SH-SY5Y (cell line): ENCODE data around the gene CENPC.

Experiments used
- GATA2 ChIP-seq: IDR thresholded peaks from 2 replicates; pipeline ENCODE4 v1.6.1; 2011; ENCODE audit warnings: mild to moderate bottlenecking, low read depth, low read length
- GATA3 ChIP-seq: IDR thresholded peaks from 2 replicates; pipeline ENCODE4 v1.6.1; 2011; ENCODE audit warnings: low read depth, mild to moderate bottlenecking, low read length, moderate library complexity

CENPC gene

GRCh38 chr4:67565284-67565683, 20.0 kb upstream of the CENPC start:
- no peak for TF ChIP-seq GATA3
- no peak for TF ChIP-seq GATA2

- no peak for TF ChIP-seq GATA2
- TF ChIP-seq GATA3, result no peak
These were observed 13.2 kb upstream of the CENPC start, which contains the start of gene STAP1 for GRCh38 chr4:67558493-67558892. Gene STAP1 (plus strand): TSS chr4:67558727. CDS start chr4:67558810, 83 bp downstream.

DNA sequence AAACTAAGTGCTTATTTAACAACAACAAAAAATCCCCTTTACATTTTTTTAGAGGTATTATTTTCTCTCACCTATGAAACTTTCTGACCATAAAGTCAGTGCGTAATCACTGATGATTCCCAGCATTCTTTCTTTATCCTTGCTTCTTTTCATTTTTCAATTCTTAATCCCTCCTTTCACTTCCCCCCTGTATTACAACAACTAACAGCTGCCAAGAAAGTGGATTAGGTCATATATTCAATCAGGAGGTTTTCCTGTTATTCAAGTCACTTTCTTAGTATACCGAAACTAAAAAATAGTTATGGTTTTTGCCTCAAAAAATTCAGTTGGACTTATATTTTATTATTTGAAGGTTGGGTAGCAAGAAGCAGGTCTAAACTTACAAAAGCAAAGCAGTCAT, 11.1 kb upstream of the CENPC start:
- no peak for TF ChIP-seq GATA3
- TF ChIP-seq GATA2, result no peak

- TF ChIP-seq GATA3, result no peak
- no peak for TF ChIP-seq GATA2
These were observed 10.1 kb upstream of the CENPC start for GRCh38 chr4:67555447-67555846.

DNA sequence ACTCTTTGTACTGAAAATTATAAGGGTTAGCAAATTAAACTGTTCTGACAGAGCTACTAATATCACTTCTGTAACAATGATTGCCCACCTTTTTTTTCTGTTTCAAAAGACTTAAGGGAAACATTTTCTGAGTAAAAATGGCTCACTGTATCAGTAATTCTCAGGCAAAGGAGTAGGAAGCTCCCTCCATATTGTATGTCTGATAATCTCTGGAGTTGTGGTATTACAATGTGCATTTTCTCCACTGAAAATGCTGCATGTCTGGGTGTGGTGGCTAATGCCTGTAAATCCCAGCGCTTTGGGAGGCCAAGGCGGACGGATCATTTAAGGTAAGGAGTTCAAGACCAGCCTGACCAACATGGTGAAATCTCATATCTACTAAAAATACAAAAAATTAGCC, 8.8 kb upstream of the CENPC start:
- TF ChIP-seq GATA2 (no peak), GATA3 (no peak)

DNA sequence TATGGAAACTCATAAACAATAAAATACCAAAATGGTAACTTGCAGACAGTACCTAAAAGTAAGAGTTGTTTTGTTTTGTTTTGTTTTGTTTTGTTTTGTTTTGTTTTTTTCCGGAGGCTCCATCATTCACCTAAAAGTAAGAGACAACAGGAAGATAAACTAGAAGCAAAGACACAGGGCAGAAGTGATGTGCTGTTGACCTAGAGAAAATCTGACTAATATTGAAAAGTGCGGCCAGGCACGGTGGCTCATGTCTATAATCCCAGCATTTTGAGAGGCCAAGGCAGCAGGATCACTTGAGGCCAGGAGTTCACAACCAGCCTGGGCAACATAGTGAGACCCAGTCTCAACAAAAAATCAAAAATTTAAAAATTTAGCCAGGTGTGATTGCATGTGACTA, 5.6 kb upstream of the CENPC start:
- TF ChIP-seq GATA2, result no peak
- no peak for TF ChIP-seq GATA3

DNA sequence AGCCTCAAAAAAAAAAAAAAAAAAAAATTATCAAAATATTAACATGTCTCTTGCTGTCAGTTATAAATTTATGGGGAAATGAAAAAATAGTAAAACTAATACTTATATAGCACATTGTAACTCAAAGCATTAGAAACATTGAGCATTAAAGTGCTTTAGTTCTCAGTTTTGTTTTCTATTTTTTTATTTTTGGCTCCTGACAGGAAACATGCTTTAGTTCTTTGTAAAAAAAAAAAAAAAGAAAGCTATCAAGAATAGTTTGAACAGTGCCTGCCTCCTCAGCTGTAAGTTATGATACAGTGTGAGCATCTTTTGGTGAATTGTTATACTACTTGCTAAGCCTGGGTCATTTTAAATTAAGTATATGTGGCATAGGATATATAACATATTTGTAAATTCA, 5.1 kb upstream of the CENPC start:
- TF ChIP-seq GATA2, result no peak

GRCh38 chr4:67549123-67549522, 3.8 kb upstream of the CENPC start:
- TF ChIP-seq GATA3, result no peak
- no peak for TF ChIP-seq GATA2

GRCh38 chr4:67546971-67547370, 1.7 kb upstream of the CENPC start:
- no peak for TF ChIP-seq GATA2
- no peak for TF ChIP-seq GATA3

DNA sequence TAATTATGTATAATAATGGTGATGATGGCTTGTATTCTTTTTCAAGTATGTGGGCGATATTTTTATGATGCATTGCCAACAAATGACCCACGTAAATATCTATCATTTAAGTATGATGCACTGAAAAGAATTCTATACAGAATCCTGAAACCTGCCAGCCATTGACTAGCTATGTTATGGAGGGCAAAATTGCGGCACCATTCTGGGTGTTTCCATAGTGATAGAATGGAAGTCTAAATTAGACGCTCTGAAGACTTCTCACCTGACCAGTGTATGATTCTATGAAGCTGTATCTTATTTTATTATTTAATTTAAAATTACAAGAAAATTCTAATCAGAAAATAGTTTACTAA, 677 bp upstream of the CENPC start:
- no peak for TF ChIP-seq GATA3
- no peak for TF ChIP-seq GATA2

DNA sequence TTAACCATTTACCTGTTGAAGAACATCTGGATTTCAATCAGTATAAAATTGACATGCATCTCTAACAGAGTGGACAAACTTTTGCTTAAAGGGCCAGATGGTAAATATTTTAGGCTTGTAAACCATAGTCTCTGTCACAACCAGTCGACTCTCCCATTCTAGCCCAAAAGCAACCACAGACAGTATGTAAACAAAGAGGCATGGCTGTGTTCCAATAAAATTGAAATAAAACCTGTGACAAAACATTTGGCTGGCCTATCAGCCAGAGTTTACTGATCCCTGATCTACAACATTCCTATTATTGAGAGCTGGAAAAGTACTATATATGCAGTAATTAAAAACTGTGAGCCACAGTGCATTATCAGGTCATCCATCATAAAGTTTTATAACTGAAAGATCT, 3.2 kb downstream of the CENPC start:
- TF ChIP-seq GATA3 (no peak), GATA2 (no peak)

DNA sequence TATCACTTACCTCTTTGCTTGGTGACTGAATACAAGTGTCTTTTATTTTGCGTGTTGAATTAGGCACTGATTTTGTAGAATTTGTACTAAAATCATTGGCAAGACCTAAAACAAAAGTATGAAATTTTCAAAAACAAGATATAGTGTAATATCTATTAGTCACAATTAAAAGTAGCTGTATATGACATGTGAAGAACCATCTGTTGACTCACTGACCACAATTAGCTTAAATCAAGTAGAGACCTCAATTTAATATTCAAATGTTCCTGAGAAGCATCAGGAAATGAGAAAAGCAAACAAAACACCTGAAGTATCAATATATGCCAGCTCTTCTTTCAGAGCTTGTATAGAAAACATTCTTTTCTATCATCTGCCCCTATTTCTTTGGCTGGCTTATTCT, 5.5 kb downstream of the CENPC start:
- TF ChIP-seq GATA3 (no peak), GATA2 (no peak)

GRCh38 chr4:67535280-67535840, 9.9 kb downstream of the CENPC start:
- TF ChIP-seq GATA3, result no peak
- no peak for TF ChIP-seq GATA2

DNA sequence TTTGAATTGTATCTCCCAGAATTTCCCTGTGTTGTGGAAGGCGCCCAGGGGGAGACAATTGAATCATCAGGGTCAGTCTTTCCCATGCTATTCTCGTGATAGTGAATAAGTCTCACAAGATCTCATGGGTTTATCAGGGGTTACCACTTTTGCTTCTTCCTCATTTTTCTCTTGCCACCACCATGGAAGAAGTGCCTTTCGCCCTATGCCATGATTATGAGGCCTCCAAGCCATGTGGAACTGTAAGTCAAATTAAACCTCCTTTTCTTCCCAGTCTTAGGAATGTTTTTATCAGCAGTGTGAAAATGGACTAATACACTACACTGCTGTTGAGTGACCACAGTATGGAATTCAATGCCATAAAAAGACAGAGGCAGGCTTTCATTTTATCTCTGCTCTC, 12.2 kb downstream of the CENPC start:
- TF ChIP-seq GATA3 (no peak), GATA2 (no peak)

GRCh38 chr4:67531379-67531962, 13.8 kb downstream of the CENPC start:
- TF ChIP-seq GATA2 (no peak), GATA3 (no peak)

- TF ChIP-seq GATA2 (no peak), GATA3 (no peak)
These were observed 22.2 kb downstream of the CENPC start for GRCh38 chr4:67522851-67523671.
